Activated naive CD4-positive, alpha-beta T cell treated with anti-CD3 and anti-CD28 coated beads, Interleukin-2, amount 10 ng/mL, durations not matched to agents 7 days and 5 days (primary cell): ENCODE measurements around the gene PLA2G15.

ENCODE experiments used
- CTCF ChIA-PET: fragments of 350-600 bp; sonication (Branson Sonifier 250); formaldehyde crosslinking; loops from one replicate; lab custom pipeline; 2021; ENCODE audit warnings: antibody characterized with exemption; lab: Charles Lee
- DNase-seq: peaks from one replicate; pipeline ENCODE4 v3.0.0-alpha.2; 2020
- H3K27ac Mint-ChIP-seq: one replicate; pipeline ENCODE4 v1.8.0; 2021; ENCODE audit warnings: mild to moderate bottlenecking, moderate library complexity, mixed read lengths
- H3K27me3 Mint-ChIP-seq: one replicate; pipeline ENCODE4 v1.8.0; 2021; ENCODE audit warnings: mild to moderate bottlenecking, mixed read lengths
- H3K36me3 Mint-ChIP-seq: one replicate; pipeline ENCODE4 v1.8.0; 2021; ENCODE audit warnings: mixed read lengths
- H3K4me1 Mint-ChIP-seq: one replicate; pipeline ENCODE4 v1.8.0; 2021; ENCODE audit warnings: mixed read lengths
- H3K4me3 Mint-ChIP-seq: one replicate; pipeline ENCODE4 v1.8.0; 2021; ENCODE audit warnings: mild to moderate bottlenecking, moderate library complexity, mixed read lengths
- H3K9me3 Mint-ChIP-seq: one replicate; pipeline ENCODE4 v1.8.0; 2021; ENCODE audit warnings: mixed read lengths

Gene PLA2G15

GRCh38 chr16:68267612-68268405 lies 22.6 kb downstream of the PLA2G15 start:
- Mint-ChIP-seq H3K9me3 (no peaks in the 10 kb centered on the region), H3K27me3 (no peaks in the 10 kb centered on the region), H3K36me3 (peaks cover 48% of the 10 kb centered on the region), H3K4me1 (peaks cover 82% of the 10 kb centered on the region), H3K4me3 (peak overlapping the region; percentile 14), H3K27ac (no peak overlapping the region)
- DNase-seq, result no peak
- CTCF ChIA-PET, result interaction anchor here (1.2 kb wide), 1 partner anchor 61 kb away, joined by 3 read pairs; no protein-coding TSS in a partner anchor

- no peak overlapping the region for H3K4me3 Mint-ChIP-seq
- CTCF ChIA-PET, result interaction anchor here (0.6 to 4.2 kb wide), 6 partner anchors 7 to 1333 kb away, joined by 3 to 30 read pairs (median 5); partner anchors contain the start of gene SLC7A6
- H3K4me1 Mint-ChIP-seq, result peaks cover 91% of the 10 kb centered on the region
- peaks cover 68% of the 10 kb centered on the region for H3K36me3 Mint-ChIP-seq
- H3K9me3 Mint-ChIP-seq, result no peaks in the 10 kb centered on the region
- peak overlapping the region; percentile 60 for H3K27ac Mint-ChIP-seq
- no peak for DNase-seq
- no peaks in the 10 kb centered on the region for H3K27me3 Mint-ChIP-seq
These were observed 24.6 kb downstream of the PLA2G15 start for GRCh38 chr16:68269793-68270192.

GRCh38 chr16:68270353-68270752 lies 25.2 kb downstream of the PLA2G15 start:
- Mint-ChIP-seq H3K4me1 (peaks cover 94% of the 10 kb centered on the region), H3K4me3 (no peak overlapping the region), H3K27ac (peak overlapping the region; percentile 60), H3K36me3 (peaks cover 71% of the 10 kb centered on the region), H3K27me3 (no peaks in the 10 kb centered on the region), H3K9me3 (no peaks in the 10 kb centered on the region)
- no peak for DNase-seq
- CTCF ChIA-PET, result interaction anchor here (1.0 to 4.2 kb wide), 4 partner anchors 8 to 18 kb away, joined by 3 to 30 read pairs (median 5); partner anchors contain the start of gene SLC7A6

GRCh38 chr16:68272507-68273209 lies 27.5 kb downstream of the PLA2G15 start:
- peak; percentile 69 for DNase-seq
- CTCF ChIA-PET, result interaction anchor here (1.0 to 4.2 kb wide), 8 partner anchors 10 to 249 kb away, joined by 3 to 30 read pairs (median 6); partner anchors contain the start of genes PRMT7, SLC7A6 and SLC7A6OS
- peaks cover 72% of the 10 kb centered on the region for H3K36me3 Mint-ChIP-seq
- no peaks in the 10 kb centered on the region for H3K27me3 Mint-ChIP-seq
- no peaks in the 10 kb centered on the region for H3K9me3 Mint-ChIP-seq
- peaks cover 91% of the 10 kb centered on the region for H3K4me1 Mint-ChIP-seq
- peak overlapping the region; percentile 55 for H3K4me3 Mint-ChIP-seq
- H3K27ac Mint-ChIP-seq, result peak overlapping the region; percentile 91

GRCh38 chr16:68273459-68273858 lies 28.3 kb downstream of the PLA2G15 start:
- Mint-ChIP-seq H3K4me1 (peaks cover 83% of the 10 kb centered on the region), H3K36me3 (peaks cover 66% of the 10 kb centered on the region), H3K4me3 (peak overlapping the region; percentile 55), H3K27me3 (no peaks in the 10 kb centered on the region), H3K9me3 (no peaks in the 10 kb centered on the region), H3K27ac (peak overlapping the region; percentile 91)
- no peak for DNase-seq
- CTCF ChIA-PET, result interaction anchor here (1.0 to 4.2 kb wide), 8 partner anchors 10 to 248 kb away, joined by 3 to 30 read pairs (median 6); partner anchors contain the start of genes PRMT7, SLC7A6 and SLC7A6OS

- Mint-ChIP-seq H3K4me1 (peaks cover 80% of the 10 kb centered on the region), H3K27me3 (no peaks in the 10 kb centered on the region), H3K27ac (peak overlapping the region; percentile 91), H3K36me3 (peaks cover 65% of the 10 kb centered on the region), H3K9me3 (no peaks in the 10 kb centered on the region), H3K4me3 (no peak overlapping the region)
- CTCF ChIA-PET, result interaction anchor here (1.8 to 4.0 kb wide), 3 partner anchors 10 to 16 kb away, joined by 8 to 21 read pairs (median 9); partner anchors contain the start of gene SLC7A6
- DNase-seq, result no peak
These were observed 28.7 kb downstream of the PLA2G15 start for GRCh38 chr16:68273896-68274295.

GRCh38 chr16:68274441-68274840 lies 29.3 kb downstream of the PLA2G15 start:
- Mint-ChIP-seq H3K4me1 (peaks cover 80% of the 10 kb centered on the region), H3K27ac (peak overlapping the region; percentile 91), H3K4me3 (peak overlapping the region; percentile 18), H3K9me3 (no peaks in the 10 kb centered on the region), H3K27me3 (no peaks in the 10 kb centered on the region), H3K36me3 (peaks cover 63% of the 10 kb centered on the region)
- CTCF ChIA-PET, result interaction anchor here (1.8 to 4.0 kb wide), 4 partner anchors 11 to 15 kb away, joined by 8 to 21 read pairs (median 11); partner anchors contain the start of gene SLC7A6
- no peak for DNase-seq

- peaks cover 77% of the 10 kb centered on the region for H3K4me1 Mint-ChIP-seq
- no peaks in the 10 kb centered on the region for H3K27me3 Mint-ChIP-seq
- peak overlapping the region; percentile 39 for H3K4me3 Mint-ChIP-seq
- DNase-seq, result peak; percentile 69
- no peaks in the 10 kb centered on the region for H3K9me3 Mint-ChIP-seq
- CTCF ChIA-PET, result interaction anchor here (1.0 to 4.0 kb wide), 7 partner anchors 10 to 53 kb away, joined by 3 to 21 read pairs (median 5); partner anchors contain the start of genes PRMT7, SLC7A6 and SLC7A6OS
- H3K36me3 Mint-ChIP-seq, result peaks cover 61% of the 10 kb centered on the region
- H3K27ac Mint-ChIP-seq, result peak overlapping the region; percentile 91
These were observed 30.5 kb downstream of the PLA2G15 start for GRCh38 chr16:68275611-68276191.

GRCh38 chr16:68276223-68276622 lies 31.1 kb downstream of the PLA2G15 start:
- no peaks in the 10 kb centered on the region for H3K27me3 Mint-ChIP-seq
- H3K4me3 Mint-ChIP-seq, result peak overlapping the region; percentile 39
- H3K4me1 Mint-ChIP-seq, result peaks cover 78% of the 10 kb centered on the region
- peaks cover 61% of the 10 kb centered on the region for H3K36me3 Mint-ChIP-seq
- no peaks in the 10 kb centered on the region for H3K9me3 Mint-ChIP-seq
- DNase-seq, result no peak
- H3K27ac Mint-ChIP-seq, result peak overlapping the region; percentile 91
- CTCF ChIA-PET, result interaction anchor here (1.0 to 4.0 kb wide), 7 partner anchors 9 to 52 kb away, joined by 3 to 21 read pairs (median 5); partner anchors contain the start of genes PRMT7, SLC7A6 and SLC7A6OS

- peaks cover 78% of the 10 kb centered on the region for H3K4me1 Mint-ChIP-seq
- peak overlapping the region; percentile 33 for H3K27ac Mint-ChIP-seq
- H3K27me3 Mint-ChIP-seq, result no peaks in the 10 kb centered on the region
- H3K4me3 Mint-ChIP-seq, result no peak overlapping the region
- H3K9me3 Mint-ChIP-seq, result no peaks in the 10 kb centered on the region
- peaks cover 65% of the 10 kb centered on the region for H3K36me3 Mint-ChIP-seq
- no peak for DNase-seq
- CTCF ChIA-PET, result interaction anchor here (1.4 to 3.6 kb wide), 3 partner anchors 11 to 18 kb away, joined by 5 to 16 read pairs (median 9); partner anchors contain the start of gene SLC7A6
These were observed 34.8 kb downstream of the PLA2G15 start for GRCh38 chr16:68279726-68280558.

GRCh38 chr16:68281368-68282063 lies 36.3 kb downstream of the PLA2G15 start:
- CTCF ChIA-PET, result interaction anchor here (3.6 kb wide), 1 partner anchor 18 kb away, joined by 16 read pairs; the partner anchor contains the start of gene SLC7A6
- peak overlapping the region; percentile 20 for H3K4me3 Mint-ChIP-seq
- peaks cover 60% of the 10 kb centered on the region for H3K36me3 Mint-ChIP-seq
- no peaks in the 10 kb centered on the region for H3K9me3 Mint-ChIP-seq
- H3K27ac Mint-ChIP-seq, result peak overlapping the region; percentile 86
- no peaks in the 10 kb centered on the region for H3K27me3 Mint-ChIP-seq
- peaks cover 77% of the 10 kb centered on the region for H3K4me1 Mint-ChIP-seq
- peak; percentile 63 for DNase-seq

GRCh38 chr16:68282064-68282452 lies 36.9 kb downstream of the PLA2G15 start:
- H3K9me3 Mint-ChIP-seq, result no peaks in the 10 kb centered on the region
- H3K27ac Mint-ChIP-seq, result peak overlapping the region; percentile 86
- peak overlapping the region; percentile 20 for H3K4me3 Mint-ChIP-seq
- CTCF ChIA-PET, result interaction anchor here (3.6 kb wide), 1 partner anchor 18 kb away, joined by 16 read pairs; the partner anchor contains the start of gene SLC7A6
- peaks cover 75% of the 10 kb centered on the region for H3K4me1 Mint-ChIP-seq
- peaks cover 59% of the 10 kb centered on the region for H3K36me3 Mint-ChIP-seq
- no peaks in the 10 kb centered on the region for H3K27me3 Mint-ChIP-seq
- no peak for DNase-seq
